ENCODE data around the gene CNGB1.
"Not testable (repeated sequence)": the region's sequence is repeated elsewhere in the genome, so short reads cannot be mapped to it uniquely, and the experiment has no call there.

Gene CNGB1

DNA sequence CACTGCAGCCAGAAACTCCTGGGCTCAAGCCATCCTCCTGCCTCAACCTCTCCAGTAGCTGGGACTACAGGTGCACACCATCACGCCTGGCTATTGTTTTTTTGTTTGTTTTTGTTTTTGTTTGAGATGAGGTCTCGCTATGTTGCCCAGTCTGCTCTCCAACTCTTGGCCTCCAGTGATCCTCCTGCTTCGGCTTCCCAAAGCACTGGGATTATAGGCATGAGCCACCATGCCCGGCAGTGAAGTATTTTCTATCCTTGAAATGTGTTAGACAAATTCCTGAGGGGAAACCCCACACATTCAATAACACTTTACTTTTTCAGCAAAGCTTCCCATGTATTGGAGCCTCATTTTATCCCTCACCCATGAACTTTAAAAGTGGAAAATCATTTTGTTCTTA, 87.4 kb downstream of the CNGB1 start:
- DNase-seq, result no peak

DNA sequence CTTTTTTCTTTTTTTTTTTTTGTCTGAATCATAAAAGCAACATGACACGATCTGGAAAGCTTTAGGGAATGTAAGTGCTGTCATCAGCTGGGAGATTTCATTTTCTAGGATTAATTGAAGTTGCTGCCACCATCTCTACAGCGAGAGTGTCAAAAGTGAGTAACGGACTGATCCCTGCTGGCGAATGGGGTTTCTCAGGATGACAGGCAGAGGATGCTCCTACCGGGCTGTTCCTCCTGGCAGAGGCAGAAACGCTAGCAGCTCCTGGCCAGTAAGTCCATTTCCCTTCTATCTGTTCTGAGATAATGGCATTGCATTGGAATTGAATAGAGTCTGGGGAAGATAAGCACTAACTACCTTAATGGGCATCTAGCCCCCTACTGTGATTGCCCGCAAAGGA, 88.1 kb downstream of the CNGB1 start:
- DNase-seq, result no peak

DNA sequence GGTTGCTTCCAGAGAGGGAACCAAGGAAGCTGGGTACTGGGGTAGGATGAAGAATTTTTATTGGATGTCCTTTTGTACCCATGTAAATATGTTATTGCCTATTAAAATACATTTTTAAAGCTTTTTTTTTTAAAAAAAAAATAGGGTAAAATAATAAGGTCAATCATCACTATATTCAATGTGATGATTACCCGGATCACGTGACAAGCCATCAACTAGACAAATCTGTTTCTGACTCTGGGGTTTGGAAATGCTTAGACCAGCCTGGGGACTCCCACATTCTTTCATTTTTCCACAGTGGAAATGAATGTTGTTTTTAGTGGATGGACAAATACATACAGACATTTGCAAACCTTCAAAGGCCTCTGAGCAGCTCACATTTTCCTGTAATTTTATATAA, 88.7 kb downstream of the CNGB1 start:
- DNase-seq, result no peak

DNA sequence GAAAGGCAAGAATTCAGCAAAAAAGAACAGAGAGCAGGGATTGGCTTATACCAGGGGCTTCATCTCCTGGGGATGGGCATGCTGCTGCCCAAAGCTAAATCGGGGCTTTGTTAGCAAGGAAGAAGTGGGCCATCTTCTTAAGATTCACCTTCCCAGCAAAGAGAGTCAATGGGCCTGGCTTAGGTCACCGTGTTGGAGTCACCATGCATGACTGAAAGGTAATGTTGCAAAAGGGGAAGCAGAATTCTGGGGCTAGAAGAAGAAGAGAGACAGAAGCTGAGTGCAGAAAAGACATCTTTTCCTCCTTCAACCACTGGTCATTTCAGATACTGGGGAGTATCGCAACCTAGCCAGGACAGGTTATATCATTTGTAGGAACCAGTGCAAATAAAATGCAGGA, 92.3 kb downstream of the CNGB1 start:
- no peak for DNase-seq

DNA sequence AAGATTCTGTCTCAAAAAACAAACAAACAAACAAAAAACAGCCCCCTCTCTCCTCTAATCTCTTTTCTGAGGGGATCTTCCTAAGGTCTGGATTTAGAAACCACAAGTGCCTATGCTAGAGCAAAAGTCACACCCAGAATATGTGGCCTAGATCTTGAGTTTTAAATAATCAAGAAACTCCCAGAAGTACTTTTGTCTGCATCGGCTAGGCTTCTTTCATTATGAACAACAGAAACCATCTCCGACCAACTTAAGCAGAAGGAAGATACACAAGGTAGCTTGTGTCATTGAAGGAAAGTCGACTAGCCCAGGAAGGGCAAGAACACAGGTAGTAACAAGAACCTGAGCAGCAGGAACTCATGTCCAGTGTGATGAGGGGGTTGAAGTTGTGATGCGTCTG, 94.7 kb downstream of the CNGB1 start:
- no peak for DNase-seq

DNA sequence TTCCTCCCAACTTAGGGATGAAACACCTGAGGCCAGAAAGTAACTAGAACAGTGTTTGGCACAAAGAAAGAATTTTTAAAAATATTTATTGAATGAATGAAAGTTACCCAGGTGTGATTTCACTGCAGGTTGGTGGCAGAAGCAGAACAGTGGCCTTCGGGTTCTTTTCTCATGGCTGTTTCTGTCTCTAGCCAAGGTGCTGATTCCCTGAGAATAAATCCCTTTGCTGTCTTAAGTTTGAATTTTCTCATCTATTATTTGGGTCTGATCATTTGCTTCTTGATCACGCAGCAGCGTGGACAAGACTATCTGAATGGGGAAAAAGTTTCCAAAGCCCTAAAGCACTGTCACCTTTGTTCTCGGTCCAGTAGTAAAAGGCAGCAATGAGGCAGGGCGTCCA, 95.6 kb downstream of the CNGB1 start:
- DNase-seq, result no peak

DNA sequence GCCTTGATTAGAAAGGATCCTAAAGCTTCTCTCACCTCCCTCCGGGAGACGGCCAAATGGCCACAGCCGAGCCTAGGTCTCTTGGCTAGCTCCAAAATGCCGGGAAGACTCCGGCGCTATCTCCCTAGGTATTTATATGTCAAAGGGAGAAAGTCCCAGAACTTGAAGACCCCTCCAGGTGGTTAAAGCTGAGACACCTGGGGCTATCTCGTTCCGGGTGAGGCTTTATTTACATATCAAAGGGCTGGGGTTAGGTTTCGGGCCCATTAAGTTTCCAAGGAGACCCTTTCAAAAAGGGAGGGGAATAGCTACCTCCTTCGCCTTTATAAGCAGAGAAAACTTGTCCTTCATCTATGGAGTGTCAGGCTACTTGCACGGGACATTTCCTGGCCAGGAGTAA, 97.7 kb downstream of the CNGB1 start:
- DNase-seq, result no peak

DNA sequence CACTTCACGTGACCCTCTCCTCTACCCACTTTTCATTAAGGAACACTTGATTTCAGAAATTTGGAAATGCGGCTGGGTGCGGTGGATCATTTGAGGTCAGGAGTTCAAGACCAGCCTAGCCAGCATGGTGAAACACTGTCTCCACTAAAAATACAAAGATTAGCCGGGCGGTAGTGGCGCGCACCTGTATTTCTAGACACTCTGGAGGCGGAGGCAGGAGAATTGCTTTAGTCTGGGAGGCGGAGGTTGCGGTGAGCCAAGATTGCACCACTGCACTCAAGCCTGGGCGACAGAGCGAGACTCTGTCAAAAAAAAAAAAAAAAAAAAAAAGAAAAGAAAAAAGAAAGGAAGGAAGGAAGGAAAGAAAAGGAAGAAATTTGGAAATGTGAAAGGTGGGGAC, 98.2 kb downstream of the CNGB1 start:
- not testable (repeated sequence) for DNase-seq

DNA sequence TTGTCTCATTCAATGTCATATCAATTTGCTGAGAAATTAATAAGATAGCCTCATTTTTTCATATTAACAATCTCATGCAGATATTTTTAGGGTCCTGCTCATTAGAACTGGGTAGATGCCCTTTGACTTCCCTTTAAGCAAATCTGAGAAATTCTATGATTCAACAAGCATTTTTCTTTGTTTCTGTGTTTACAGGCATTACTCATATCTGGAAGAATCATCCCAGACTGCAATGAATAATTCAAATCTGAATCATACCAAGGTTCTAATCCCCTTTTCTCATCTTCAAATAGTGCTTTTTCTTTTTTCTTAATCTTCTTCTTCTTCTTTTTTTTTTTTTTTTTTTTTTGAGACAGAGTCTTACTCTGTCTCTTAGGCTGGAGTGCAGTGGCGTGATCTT, 99.5 kb downstream of the CNGB1 start:
- DNase-seq, result no peak

DNA sequence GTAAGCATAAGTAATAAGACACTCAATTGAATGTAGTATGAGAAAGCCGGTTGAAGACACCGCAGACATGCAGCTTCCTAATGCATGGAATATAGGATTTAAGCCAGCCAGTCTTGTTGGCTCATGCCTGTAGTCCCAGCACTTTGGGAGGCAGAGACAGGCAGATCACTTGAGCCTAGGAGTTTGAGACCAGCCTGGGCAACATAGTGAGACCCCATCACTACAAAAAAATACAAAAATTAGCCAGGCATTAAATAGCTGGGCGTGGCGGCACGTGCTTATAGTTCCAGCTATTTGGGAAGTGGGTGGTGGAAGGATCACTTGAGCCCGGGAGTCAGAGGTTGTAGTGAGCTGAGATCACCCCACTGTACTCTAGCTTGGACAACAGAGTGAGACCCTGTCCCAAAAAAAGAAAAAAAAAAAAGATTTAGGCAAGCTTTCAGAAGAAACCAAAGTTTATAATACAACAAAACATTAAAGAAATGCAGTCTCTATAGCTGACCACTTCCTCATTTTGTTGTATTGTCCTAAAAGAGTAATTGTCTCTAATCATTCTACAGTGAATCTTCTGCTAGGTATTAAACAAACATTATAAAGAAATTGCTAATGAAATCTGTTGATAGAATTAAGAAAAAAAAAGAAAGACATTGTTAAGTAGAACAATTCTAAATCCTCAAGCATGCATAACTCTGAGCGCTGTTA, 100.0 kb downstream of the CNGB1 start:
- DNase-seq, result no peak

DNA sequence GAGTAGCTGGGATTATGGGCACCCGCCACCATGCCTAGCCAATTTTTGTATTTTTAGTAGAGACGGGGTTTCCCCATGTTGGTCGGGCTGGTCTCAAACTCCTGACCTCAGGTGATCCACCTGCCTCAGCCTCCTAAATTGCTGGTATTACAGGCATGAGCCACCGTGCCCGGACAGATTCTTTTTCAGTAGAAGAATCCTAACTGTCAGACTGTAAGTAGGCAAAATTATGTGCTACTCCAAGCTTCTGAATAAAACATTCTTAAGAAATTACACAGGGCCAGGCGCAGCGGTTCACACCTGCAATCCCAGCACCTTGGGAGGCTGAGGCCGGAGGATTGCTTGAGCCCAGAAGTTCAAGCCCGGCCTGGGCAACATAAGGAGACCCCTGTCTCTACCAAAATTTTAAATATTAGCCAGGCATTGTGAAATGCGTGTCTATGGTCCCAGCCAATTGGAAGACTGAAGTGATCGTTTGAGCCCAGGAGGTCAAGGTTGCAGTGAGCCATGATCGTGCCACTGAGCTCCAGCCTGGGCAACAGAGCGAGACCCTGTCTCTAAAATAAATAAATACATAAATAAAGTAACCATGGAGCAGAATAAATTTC, 101.9 kb downstream of the CNGB1 start:
- DNase-seq, result no peak

DNA sequence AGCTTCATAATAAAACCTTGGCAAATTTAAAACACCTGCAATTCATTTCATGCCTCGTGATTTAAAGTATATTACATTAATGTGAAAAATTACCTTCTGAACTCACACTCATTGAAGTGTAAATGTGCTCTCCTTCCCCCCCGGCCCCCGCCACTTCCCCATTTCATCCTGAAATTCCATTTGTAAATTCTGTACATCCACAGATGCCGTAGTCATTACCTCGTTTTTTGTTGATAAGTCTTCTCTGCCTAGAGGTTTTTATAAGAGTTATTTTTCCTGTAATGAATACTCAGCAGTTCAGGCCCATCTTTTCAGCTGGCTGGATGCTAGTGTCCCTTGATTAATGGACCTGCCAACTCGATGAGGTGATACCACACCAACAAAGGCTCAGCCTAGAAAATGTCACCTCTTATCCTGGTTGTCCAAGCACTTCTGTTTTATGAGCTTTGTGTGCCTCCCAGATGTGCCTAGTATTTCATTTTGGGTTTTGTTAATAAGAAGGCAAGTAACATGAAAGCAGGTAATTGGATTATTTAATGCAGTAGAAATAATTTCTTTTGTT, 103.8 kb downstream of the CNGB1 start:
- DNase-seq, result no peak

DNA sequence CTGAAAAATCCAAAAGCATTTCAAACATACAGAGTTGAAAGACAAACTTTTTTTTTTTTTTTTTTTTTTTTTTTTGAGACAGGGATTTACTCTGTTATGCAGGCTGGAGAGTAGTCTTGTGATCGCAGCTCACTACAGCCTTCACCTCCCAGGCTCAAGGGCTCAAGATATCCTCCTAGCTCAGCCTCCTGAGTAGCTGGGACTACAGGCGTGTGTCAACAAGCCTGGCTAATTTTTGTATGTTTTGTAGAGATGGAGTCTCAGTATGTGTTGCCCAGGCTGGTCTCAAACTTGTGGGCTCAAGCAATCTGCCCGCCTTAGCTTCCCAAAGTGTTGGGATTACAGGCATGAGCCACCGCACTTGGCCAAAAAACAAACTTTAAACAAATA, 104.4 kb downstream of the CNGB1 start:
- DNase-seq, result no peak

DNA sequence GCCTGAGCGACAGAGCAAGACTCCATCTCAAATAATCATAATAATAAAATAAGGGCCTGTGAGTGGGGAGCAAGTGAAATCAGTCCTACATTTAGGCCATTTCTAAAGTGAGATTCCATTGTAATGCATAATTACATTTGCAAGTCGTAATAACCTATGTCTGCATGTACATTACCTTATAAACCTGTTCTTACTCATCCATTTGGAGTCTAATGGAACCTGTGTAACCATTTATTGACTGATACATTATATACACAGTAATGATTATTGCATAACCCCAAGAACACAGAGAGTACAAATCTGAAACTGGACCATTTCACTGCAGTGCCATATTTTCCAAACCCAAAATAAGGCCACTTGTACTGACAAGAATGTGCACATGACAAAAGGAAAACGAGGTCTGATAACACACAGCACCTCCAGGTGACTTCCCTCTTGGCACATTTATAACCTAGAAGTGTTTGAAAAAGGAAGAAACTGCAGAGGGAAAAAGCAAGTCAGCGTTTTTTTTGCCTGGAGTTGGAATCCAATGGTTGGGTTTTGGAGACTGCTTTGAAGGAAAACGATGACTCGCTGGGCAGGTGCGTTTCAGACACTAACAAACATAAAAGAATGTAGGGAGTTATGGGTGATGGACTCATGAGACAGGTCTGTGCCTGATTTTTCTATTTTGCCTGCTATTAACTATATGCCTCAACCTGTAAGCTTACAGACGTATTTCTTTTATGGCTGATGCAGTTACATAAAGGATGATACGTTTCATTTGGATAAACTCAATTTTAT, 105.0 kb downstream of the CNGB1 start:
- DNase-seq, result no peak

DNA sequence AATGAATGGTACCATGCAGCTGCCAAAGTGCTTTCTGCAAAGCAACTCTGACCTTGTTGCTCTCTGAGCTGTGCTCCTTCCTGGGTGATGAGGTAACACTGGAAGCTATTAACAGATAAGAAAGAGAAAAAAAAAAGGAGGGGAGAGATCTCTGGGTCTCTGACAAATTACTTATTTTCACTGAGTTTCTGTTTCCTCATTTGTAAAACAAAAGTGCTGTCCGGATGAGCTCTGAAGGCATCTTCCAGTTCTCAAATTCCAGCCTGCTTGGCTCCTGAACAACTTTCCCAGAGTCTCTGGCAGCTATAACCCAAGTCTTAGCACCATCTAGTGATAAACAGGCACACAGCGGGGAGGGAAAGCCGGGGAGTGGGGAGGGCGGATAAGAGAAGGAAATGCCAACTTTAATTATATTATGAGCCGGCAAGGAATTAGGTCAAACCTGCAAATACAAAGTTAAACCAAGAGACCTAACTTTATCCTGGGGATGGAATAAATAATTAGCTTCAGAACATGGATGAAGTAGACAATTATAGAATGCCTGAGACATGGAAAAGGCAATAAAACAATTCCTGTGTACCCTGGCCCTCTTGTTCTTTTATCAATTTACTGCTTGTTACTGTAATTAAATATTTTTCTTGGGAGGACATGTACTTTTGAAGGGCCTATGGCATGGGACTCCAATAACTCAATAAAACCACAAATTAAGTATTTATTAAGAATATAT, 107.3 kb downstream of the CNGB1 start:
- no peak for DNase-seq

DNA sequence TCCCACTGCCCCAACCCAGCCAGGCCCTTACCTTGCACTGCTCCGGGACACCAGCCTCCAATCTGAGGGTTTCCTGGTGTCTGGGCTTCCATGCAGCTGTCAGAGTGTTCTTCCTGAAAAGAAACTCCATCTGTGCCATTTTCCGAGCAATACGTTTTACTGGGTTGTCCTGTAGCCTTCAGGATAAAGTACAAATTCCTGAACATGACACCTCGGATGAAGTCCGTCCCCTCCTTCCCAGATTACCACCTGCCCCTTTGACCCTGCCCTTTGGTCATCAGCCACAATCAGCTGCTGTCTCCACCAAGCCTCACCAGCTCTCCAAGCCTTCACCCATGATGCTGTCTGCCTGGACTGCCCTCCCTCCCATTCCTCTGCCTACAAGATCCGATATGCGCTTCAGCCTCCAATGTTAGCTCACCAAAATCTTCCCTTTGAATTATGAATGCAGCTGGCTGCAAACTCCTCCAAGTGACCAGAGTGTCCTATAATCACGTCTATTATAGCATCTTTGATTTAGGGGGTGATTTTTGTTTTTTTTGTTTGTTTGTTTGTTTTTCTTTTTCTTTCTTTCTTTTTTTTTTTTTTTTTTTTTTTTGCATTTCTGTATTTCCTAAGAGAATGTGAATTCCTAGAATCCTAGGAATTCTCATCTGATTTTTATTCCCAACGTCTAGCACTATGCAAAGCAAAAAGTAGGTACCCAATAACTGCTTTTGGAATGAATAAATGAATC, 108.1 kb downstream of the CNGB1 start:
- no peak for DNase-seq

DNA sequence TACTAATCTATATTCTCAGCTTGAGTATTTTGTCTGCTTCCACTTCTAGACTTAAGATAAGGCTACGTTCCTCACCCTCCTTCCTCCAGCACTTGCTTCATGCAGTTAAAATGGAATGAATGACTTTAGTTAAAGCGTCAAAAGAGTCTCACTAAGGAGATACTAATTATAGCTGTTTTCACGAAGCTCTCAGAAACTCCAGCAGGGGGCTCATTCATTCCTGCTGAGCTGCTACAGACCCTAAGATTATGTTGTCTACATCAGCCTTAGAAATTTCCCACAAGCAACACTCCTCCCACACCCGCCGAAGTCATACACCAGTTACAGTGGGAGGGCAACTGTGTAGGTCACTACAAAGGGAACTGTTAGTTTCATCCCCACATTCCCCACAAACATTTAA, 111.6 kb downstream of the CNGB1 start:
- DNase-seq, result no peak

DNA sequence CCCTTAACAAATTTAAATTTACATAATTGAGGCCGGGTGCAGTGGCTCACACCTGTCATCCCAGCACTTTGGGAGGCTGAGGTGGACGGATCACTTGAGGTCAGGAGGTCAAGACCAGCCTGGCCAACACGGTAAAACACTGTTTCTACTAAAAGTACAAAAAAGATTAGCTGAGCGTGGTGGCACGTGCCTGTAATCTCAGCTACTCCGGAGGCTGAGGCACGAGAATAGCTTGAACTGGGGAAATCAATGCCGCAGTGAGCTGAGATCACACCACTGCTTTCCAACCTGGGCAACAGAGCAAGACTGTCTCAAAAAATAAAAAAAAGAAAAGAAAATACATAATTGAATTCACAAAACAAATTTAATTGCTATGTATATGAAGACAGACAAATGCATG, 112.3 kb downstream of the CNGB1 start:
- no peak for DNase-seq

DNA sequence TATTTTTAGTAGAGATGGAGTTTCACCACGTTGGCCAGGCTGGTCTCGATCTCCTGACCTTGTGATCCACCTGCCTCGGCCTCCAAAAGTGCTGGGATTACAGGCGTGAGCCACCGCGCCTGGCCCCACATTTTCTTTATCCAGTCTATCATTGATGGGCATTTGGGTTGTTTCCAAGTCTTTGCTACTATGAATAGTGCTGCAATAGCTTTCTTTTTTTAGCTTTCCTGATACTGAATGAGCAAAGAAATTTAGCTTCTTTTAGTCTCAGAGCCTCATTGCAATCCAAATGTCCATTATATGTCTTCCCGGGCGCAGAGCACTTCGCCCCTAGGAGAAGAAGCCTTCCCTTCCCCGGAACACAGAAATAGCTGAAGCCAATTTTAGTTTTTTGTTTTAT, 112.9 kb downstream of the CNGB1 start:
- DNase-seq, result not testable (repeated sequence)

DNA sequence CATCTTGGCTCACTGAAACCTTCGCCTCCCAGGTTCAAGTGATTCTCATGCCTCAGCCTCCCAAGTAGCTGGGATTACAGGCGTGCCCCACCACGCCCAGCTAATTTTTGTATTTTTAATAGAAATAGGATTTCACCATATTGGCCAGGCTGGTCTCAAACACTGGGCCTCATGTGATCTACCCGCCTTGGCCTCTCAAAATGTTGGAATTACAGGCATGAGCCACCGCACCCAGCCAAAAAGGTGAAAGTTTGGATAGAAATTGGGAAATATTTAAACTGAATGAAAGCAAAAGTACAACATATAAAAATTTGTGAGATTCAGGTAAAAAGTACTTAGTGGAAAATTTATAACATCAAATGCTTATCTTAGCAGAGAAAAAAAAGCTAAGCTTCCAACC, 115.7 kb downstream of the CNGB1 start:
- DNase-seq, result no peak

DNA sequence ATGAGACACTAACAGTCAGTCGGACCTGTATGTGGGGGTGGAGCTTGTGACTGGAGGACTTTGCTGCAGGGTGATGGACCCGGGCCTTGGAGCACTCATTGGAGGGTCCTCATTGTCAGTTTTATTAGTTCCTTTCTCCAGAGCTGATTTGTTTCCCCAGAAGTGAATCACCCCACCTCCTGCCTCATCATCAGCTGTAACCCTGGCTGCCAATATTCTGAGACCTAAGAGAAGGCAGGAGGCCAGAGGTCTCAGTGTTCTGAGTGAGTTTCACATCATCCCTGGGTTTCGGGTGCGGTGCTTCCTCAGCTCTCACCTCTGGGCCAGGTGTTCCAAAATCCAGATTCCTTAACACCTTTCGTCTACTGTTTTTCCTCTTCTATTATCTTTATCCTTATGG, 118.7 kb downstream of the CNGB1 start:
- no peak for DNase-seq

DNA sequence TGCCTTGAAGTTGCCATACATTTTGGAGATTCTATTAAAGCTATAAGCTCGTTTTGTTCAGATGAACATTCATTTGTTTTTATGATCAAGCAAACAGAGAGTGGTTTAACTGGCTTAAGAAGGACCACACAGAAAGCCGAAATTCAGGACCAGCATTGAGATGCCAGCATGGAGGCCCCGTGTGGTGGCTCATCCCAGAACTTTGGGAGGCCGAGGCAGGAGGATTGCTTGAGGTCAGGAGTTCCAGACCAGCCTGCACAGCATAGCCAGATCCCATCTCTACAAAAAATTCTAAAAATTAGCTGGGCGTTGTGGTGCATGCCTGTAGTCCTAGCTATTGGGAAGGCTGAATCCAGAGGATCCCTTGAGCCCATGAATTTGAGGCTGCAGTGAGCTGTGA, 122.7 kb downstream of the CNGB1 start:
- no peak for DNase-seq

DNA sequence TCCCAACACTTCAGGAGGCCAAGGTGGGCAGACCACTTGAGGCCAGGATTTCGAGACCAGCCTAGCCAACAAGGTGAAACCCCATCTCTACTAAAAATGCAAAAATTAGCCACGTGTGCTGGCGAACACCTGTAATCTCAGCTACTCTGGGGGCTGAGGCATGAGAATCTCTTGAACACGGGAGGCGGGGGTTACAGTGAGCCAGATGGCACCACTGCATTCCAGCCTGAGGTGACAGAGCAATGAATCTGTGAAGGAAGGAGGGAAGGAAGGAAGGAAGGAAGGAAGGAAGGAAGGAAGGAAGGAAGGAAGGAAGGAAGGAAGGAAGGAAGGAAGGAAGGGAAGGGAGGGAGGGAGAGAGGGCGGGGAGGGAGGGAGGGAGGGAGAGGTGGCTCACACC, 124.0 kb downstream of the CNGB1 start:
- DNase-seq, result not testable (repeated sequence)
